ENCODE measurements around the gene CYTH1.

Gene CYTH1

DNA sequence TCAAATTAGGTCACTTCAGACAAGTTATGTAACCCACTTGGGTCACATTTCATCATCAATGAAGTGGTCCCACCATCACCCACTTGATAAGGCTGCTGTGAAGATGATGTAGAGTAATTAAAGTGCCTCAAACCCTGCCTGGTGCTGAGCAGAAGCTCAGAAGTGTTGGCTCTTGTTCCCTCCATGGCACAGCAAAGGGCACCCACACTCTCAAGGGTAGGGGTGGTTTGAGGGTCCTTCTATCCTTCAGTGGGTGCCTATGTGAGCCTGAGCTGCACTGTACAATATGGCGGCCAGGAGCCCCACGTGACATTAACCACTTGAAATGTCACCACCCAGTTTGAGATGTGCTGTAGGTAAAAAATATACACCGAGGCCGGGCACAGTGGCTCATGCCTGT is 71.5 kb downstream of the CYTH1 start:
- no peak for DNase-seq

DNA sequence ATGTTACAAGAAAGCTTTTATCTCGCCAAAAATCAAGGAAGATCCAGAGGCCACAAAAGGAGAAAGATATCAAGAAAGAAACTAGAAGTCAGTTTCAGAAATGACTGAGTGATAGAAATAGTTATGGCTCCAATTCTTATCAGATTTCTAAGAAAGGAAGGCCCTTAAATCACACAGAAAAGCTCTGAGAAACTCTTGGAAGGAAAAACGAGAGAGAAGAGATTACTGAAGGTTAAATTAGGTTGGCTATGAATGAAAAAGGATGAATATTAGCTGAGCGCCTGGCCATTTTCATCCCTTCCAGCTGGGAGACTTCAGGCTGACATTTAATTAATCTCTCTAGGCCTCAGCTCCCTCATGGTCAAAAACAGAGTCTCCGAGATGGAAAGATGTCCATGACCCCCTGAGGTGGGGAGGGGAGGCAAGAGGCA is 72.3 kb downstream of the CYTH1 start:
- no peak for DNase-seq

DNA sequence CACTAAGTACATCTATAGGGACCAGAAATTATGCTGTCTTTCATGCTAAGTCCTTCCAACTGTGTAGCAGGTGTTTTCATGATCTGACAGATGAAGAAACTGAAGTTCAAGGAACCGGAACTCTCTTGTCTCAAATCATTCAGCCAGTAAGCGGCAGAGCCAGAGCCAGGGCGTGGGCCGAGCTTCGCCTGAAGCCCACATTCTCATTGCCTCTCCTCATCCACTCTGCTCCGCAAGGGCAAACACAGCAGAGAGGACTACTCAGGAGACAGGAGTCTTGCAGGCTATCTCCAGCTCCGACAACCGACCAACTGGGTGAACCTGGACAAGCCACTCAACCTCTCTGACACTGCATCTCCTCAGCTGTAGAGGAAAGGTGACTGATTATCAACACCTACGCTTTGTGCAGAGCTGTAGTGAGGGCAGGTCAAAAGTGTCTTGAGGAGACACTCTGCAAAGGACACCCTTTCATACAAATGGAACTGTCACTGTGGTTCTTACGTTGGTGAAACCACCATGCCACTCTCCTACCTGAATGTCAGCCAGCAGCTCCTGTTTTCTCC is 72.9 kb downstream of the CYTH1 start:
- peak; percentile 33 for DNase-seq

DNA sequence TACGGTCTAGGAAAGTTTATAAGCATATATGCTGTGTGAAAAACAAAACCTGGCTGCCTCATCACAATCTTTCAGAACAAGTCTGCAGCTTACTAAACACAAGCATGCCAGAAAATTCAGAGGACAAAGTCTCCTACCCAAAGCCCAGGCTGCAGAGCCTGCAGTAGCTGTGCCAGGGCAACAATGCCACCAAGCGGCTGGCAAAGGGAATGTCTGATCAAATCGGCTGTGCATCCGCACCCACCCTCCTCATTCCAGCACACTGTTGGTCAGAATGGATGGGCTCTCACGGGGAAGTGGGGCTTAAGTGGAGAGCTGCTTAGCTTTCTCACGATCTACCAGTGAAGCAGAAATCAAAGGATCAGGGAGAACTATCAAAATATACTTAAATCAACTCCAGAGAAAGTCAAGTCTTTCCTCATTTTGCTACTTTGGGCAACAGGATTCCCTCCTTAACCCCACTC is 73.5 kb downstream of the CYTH1 start:
- peak; percentile 66 for DNase-seq

DNA sequence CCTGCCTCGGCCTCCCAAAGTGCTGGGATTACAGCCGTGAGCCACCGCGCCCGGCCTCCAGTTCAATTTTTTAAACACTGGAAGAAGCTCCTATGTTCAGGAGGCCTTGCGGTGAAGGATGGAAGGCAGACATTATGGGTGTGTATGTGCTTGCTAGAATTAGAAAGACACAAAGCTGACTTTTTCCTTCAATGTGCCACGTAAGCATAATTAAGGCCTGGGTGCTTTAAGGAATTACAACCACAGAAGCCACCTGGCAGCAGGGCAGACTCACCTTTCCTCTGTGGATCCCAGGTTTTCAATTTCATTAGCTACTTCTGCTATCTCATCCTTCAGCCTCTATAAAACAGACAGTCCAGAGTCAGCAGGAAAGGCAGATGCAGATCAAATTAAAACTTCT is 74.2 kb downstream of the CYTH1 start:
- DNase-seq, result no peak

DNA sequence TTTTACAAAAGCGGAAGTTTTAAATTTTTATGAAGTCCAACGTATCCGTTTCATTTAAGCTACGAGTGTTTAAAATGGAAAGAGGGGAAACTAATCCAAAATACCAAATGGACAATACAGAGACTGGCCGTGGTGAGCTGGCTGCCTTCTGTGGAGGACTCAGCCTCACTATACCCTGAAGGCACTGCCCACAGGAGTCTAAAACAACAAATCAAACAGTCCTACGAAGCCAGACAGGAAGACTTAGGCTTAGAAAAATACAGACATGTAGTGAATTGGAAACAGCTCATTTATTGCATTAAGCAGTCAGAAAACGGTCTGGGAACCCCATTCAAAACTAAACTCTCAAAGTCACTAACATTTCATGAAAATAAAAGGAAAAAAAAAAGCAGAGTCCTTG is 75.1 kb downstream of the CYTH1 start:
- DNase-seq, result no peak

DNA sequence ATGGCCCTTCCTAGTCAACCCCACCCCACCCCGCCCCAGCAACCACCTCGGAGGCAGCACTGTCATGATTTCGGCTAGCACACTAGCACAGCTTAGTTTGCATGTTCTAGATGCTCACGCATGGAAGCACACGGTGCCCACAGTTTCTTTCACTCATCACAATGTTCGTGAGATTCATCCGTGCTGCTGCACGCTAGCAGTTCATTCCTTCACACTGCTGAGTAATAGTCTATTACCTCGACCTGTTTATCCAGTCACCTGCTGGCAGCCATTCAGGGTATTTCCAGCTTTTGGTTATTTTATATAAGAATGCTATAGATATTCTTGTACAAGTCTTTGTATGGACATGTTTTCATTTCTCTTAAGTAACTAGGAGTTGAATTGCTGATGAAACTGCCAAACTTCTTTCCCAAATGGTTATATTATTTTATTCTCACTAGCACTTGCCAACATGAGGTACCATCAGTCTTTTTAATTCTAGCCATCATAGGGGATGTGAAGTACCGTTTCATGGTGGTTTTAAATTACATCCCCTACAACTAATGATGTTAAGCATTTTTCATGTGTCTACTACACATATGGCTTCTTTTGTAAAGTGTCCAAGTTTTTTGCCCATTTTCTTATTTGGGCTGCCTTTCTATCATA is 75.7 kb downstream of the CYTH1 start:
- no peak for DNase-seq

DNA sequence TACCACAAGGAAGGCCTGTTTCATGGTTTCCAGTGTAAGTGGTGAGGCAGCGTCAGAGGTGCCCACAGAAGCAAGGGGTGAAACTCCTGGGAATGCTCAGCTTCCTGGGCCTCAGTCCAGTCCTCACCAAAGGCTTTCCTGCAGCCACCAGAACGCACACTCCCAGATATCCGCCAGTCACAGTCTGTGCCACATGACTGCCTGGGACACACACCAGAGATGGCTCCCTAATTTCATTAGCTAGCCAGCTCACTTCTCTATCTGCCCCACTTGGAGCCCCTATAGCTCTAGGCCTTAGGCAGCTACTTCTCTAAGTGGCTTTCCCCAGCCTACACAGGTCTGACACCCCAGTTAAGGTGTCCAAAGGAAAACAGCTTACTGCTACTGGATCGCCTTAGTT is 77.0 kb downstream of the CYTH1 start:
- DNase-seq, result no peak

DNA sequence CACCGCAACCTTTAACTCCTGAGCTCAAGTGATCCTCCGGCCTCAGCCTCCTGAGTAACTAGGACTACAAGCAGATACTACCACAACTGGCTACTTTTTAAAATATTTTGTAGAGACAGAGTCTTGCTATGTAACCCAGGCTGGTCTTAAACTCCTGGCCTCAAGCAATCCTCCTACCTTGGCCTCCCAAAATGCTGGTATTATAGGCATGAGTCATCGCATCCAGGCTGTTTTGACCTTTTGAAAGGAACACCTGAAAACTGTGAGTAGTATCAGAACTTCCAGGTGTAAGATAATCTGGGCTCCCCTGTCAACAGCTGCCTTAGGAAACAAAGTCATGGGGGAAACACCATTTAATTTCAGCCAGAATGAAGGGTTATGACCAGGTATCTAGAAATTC is 77.5 kb downstream of the CYTH1 start:
- DNase-seq, result no peak

DNA sequence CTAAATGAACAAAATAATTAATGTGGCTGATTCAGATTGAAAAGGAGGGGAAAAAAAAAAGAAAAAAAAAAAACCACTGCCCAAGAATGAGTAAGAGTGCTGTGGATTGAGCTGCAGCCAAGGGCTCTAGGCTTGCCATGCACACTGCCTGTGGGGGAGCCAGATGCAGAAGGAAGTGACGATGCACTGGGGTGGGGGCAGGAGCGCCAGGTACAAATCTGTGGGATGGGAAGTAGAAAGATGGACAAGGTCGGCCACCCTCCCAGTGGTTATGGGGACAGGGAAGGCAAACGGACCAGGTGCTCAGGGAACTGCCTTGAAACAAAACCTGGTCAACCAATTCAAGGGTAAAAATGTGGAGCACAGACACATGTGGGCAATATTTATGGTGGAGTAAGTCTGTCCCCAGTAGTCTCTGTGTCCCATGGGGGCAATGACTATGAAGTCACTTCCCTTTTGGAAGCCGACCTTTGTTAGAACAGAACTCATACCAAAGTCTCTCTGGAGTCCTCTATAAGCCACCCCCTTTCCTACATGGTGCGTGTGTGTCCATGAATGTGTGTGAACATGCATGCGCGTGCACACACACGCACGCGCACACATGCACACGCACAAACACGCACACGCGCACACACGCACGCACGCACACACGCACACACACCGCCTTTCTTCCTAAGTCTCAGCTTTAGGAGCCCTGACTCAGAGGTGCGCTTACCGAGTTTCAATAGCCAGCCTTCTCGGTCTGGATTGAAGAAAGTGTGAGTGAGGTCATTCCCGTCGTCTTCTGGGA is 84.3 kb downstream of the CYTH1 start:
- no peak for DNase-seq

DNA sequence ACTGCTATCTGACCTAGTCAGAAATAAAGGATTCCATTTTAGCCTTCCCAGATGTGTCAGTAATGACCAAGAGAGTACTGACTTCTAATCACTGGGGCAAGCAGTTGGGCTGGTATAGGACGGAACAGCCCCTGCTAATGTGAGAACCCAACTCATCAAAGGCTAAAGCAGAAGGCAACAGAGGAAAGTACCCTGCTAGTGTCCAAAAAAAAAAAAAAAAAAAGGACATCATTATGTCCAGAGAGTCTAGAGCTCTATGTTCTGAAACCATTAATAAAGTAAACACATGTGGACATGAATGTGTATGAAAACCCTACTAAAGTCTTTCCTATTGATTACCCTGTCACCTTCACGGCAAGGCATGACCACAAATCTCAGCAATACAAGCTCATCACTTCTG is 85.0 kb downstream of the CYTH1 start:
- DNase-seq, result no peak

DNA sequence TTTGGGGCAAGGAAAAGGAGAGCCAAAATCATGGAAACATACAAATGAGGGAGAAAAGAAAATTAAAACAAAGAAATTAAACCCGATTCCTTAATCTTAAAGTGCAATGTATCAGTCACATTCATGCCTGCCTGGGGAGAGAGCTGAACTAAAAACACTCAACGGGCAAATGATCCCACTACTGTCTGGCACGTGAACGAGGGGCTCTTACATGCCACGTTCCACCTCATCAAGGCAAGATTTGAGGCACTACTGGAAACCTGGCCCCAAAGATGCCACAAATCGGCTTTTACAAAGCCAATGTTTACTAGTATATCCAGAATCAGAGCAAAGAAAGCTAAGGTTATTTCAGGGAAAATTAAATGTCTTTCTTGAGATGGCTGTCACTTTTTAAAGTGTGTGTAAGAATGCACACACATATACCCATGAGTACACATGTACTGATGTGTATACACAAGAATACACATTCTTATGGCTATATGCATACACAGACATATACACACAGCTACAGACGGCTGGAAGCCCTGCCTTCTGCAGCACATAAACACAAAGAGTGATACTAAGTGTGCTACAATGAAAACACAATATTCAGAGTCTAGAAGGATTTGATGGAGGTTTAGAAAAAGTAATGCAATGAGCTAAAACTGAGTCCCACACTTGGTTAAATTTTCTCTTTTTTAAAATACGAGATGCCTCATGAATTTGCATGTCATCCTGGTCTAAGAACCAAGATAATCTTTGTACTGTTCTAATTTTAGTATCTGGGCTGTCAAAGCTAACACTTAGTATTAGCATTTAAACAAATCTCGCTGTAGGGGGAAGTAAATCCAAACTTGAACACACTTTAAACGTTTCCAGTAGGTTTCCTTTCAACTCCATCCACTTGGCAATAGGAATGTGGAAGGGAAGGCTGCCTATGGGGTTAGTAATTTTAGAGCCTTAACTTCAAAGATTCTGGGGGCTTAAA is 85.8 kb downstream of the CYTH1 start:
- no peak for DNase-seq

DNA sequence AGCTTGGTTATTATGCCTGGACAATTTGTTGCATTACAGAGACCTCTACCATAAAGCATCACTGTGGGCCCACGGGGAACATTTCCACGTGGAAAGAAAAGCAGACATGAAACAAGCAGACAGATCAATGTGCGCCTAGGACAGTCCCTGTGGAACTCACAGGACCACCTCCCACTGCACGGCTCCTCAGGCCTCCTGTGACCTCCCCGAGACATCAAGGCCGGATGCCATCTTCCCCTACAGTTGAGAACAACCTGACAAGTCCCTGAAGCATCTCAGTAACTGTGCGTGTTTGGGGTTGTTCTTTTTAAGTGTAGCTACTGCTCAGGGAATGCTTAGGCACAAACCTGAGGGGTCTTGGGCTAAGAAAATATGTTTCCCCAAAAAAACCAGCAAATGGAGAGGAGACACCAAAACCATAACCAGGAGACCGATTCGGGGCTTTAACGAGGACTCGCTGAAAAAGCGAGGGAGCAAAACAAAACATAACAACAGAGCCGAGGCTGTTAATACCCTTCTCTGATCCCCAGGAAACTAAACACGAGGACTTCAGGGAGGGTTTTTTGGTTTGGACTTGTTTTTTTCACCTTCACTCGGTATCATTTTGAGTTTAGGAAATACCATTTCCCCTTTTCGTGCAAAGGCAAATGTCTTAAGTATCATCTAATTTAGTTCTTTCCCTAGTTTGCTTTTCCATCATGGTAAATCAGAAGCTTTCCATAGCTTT is 87.1 kb downstream of the CYTH1 start:
- DNase-seq, result no peak

DNA sequence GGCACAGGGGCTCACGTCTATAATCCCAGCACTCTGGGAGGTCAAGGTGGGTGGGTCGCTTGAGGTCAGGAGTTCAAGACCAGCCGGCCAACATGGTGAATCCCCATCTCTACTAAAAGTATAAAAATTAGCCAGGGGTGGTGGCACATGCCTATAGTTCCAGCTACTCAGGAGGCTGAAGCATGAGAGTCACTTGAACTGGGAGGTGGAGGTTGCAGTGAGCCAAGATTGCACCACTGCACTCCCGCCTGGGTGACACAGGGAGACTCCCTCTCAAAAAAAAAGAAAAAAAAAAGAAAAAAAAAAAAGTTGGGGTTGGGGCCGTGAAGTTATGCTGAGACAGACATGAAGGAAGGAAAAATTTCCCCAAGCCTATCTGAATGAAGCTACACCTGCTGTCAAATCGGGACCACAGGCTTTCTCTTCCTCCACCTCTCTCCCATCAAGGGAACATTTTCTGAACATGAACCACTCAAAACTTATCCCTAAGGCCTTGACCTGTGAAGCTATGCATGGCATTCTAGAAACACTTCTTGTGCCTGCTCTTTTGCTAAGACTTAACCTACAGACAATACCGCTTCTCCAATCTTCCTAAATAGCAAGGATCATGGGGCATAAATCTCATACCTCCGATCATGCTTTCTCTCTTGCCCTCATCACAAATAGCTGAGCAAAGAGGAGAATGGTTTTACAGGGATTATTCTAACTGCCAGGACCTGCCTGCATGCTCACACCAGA is 88.6 kb downstream of the CYTH1 start:
- DNase-seq, result no peak

DNA sequence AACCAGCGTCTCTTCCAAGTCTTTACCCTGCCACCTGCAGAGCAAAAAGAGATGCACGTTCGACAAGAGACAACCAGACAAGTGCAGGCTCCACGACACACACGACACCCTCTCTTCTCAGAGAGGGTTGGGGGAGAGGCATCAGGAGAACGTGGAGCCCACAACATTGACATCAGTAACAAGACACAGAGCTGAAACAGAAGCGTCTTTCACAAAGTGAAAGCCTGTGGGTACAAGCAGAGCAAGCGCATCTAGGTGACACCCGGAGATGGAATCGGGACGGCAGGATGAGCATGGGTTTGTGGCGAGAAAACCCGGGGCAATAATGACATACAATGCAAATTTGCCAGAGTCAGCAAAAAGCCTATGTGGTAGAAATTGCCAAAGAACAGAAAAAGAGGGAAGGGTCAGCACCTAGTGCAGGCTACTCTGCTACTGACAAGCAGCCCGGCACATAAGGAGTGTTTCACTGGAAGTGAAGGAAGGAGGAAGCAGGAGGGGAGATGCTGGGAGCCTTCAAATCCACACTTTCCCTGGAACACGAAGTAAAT is 89.5 kb downstream of the CYTH1 start:
- no peak for DNase-seq

DNA sequence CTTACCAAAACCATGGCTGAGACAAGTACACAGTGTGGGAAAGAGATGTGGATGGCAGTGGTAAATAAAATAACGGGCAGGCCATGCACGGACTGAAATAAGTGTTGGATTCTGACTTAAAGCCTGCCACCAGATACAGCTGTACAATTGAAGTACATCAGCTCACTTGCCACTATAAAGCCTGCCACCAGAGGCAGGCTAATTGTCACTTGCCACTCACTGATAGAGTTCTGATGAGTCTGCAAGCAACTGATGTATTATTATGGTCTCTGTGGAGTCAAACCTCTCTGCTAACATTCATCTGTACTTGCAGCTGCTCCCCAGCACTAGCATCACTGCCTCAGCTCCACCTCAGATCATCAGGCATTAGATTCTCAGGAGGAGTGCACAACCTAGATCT is 93.0 kb downstream of the CYTH1 start:
- no peak for DNase-seq

DNA sequence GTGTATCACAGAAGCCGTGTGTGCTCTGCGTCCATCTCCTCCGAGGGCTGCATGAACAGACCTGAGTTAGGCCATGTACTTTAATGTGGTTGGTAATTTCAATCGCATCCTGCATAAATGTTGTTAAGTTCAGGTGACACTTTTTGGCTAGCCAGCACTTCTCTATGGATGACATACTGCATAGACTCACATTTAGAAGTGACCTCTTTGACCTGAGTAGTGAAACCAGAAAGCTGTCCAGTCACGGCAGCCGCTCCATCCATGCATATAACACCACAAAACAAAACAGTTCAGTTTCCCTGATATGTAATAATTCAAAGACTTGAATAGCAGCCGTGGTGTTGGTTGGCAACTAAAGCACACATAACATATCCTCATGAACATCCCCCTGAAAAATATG is 94.1 kb downstream of the CYTH1 start:
- DNase-seq, result no peak

DNA sequence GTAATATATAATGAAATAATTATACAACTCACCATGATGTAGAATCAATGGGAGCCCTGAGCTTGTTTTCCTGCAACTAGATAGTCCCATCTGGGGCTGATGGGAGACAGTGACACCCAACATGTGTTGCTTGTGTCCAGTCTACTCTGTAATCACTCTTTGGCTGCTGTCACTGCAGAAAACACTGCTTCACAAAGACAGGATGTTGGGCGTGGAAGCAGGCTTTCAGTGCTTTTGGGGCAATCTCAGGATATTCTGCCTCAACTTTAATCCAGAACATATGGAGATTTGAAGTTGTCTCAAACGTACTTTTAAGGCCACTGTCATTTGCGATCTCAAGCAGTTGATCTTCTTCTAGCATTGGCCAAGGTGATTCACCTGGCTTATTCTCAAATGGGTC is 94.9 kb downstream of the CYTH1 start:
- DNase-seq, result no peak

DNA sequence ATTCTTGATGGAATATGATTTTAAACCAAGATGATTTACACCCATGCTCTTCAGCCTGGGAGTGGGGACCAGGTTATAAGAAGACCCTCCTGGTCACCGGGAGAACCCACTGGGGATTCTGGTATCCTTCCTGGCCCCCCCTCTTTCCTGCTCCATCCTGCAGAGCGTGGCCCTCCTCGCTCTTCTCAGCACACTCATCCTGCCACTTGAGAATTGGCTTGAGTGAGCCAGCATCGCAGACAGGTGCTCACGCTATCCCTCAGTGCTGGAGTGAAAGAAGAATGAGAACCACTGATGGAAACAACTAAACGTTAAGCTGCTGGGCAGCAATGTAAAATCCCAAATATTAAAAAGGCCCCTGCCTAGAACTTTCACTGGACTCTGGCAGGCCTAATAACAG is 98.0 kb downstream of the CYTH1 start:
- no peak for DNase-seq

DNA sequence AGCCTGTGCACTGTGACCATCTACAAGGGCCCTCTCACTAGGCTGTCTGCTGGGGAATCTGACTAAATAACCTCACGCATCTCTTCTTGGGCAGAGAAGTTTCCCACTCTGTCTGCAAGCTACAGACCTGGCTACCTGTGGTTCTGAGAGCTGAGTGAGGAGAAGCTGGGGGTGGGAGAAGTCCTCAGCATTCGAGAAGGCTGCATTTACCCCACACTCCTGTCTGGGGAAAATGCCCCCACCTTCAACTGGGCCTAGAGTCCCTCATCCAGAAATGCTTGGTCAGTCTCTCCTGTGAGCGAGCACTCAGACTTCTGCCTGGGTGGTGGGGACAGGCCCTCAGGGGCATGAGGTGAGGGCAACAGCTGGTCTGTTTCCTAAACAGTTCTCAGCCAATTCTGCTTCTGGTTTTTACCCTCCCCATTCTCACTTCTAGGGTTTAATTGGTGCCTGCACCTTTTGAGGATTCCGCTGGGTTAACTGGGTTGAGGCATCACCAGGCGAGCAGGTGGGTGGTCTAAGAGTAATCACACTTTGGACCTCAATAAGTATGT is 98.6 kb downstream of the CYTH1 start:
- no peak for DNase-seq

DNA sequence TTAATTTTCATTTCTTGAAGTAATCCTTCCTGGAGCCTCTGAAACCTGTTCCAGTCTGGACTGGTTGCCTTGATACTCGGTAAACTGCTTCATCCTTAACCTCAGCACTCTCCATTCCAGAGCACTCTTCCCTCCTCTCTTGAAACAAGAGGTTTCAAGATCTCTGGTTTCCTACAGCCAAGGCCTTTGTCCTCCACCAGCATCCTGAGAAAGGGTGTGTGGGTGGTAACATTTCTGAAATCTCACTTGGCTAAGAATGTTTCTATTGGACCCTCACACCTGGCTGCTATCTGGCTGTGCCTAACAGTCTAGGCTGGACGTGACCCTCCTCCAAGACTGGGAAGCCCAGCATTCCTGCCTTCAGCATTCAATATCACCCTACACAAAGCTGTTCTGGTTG is 99.7 kb downstream of the CYTH1 start:
- DNase-seq, result no peak

Measured in activated naive CD4-positive, alpha-beta T cell treated with Interleukin-2 at 50 U/mL for 16 hours (primary cell).